Right cardiac atrium (tissue), 5 donors: ENCODE results near the gene C1orf53. TPM values are rescaled to one million over a fixed set of nuclear protein-coding genes. Genes with fewer than 3 reads are reported as not detected.

Source experiments
- ATAC-seq, 2 donors: fragments of 200-7000 bp; cut with Tn5 transposase; one replicate each; pipeline versions ENCODE4 v1.8.0 to v1.9.1; 2020; ENCODE audit warnings: moderate library complexity in 2 of 2, mild to moderate bottlenecking in 1 of 2
- DNase-seq, 3 donors: peaks; one replicate each; pipeline ENCODE4 v3.0.0-alpha.2; 2020
- H3K27ac ChIP-seq: one replicate; pipeline ENCODE4 v1.5.1; 2013; ENCODE audit warnings: mild to moderate bottlenecking, low read length, control low read depth, moderate library complexity
- H3K27me3 ChIP-seq: one replicate; pipeline ENCODE4 v1.6.1; 2013; ENCODE audit not compliant: control insufficient read depth, insufficient read depth
- H3K4me1 ChIP-seq: one replicate; pipeline ENCODE4 v1.6.1; 2013; ENCODE audit warnings: low read length; ENCODE audit not compliant: control insufficient read depth, insufficient read depth
- H3K4me3 ChIP-seq: one replicate; pipeline ENCODE4 v1.5.1; 2013; ENCODE audit warnings: low read length, control low read depth
- H3K9me3 ChIP-seq: one replicate; pipeline ENCODE4 v1.6.1; 2013; ENCODE audit warnings: low read length; ENCODE audit not compliant: control insufficient read depth
- WGBS: extraction: QIAGEN DNeasy Blood & Tissue Kit; methylation state at CpG from one replicate; pipeline ENCODE4 v1.1.7; 2013; 5-methylcytosine and 5-hydroxymethylcytosine counted together
- intact Hi-C, 4 donors: fragments of 100-400 bp; cut with DNase I; formaldehyde crosslinking; loops; one replicate each; pipeline versions ENCODE4 v1.11.0 to v1.14.0; 2022 to 2023
- polyA plus RNA-seq: library from polyadenylated mRNA; stranded (reverse); fragments of 200-250 nt; gene quantifications from one replicate; pipeline ENCODE4 v1.2.3, GENCODE V29; 2013
- total RNA-seq, 4 donors: library from RNA; stranded (reverse); fragmentation: NEBNext Ultra II Directional; extraction: Animal tissue kit (Norgen Biotek cat#: 25700); gene quantifications; one replicate each; pipeline ENCODE4 v1.2.1, GENCODE V29; 2021
- donor health status: healthy with polysubstance abuse.
- donor health status: DM: no; HTN: yes; CAD: no.
- donor health status: DM: no; HTN: no; CAD: no.
- donor health status: DM: no; HTN: yes; CAD: no; lungs with severe emphysema.
- donor health status: DM: yes; HTN: yes; CAD: no.

The C1orf53 gene
- total and polyA plus RNA-seq, 5 donors: 4.0 to 12.7 (median 7.5) TPM

- 50% methylated on average over 3 of the region's 3 CpGs for WGBS
These were observed 5.6 kb downstream of the C1orf53 start for GRCh38 chr1:197907846-197908616.

GRCh38 chr1:197908716-197909220 lies 6.3 kb downstream of the C1orf53 start:
- 11% methylated on average over 14 of the region's 14 CpGs for WGBS
- no peak for ATAC-seq
- DNase-seq: no peak

More at GRCh38 chr1:197907846-197908616, 5.6 kb downstream of the C1orf53 start:
- intact Hi-C loops: no loop called here
- Histone ChIP-seq H3K27ac (no peak overlapping the region), H3K4me1 (peaks cover 5% of the 10 kb centered on the region), H3K9me3 (no peaks in the 10 kb centered on the region), H3K4me3 (no peak overlapping the region), H3K27me3 (peaks cover 4% of the 10 kb centered on the region)
- DNase-seq (peak in 1 of 3 donors; percentile 3), ATAC-seq (no peak)

GRCh38 chr1:197909384-197909783 lies 7.0 kb downstream of the C1orf53 start:
- peak in 1 of 3 donors; percentile 11 for DNase-seq
- Histone ChIP-seq H3K4me3 (no peak overlapping the region), H3K27me3 (peaks cover 4% of the 10 kb centered on the region), H3K9me3 (no peaks in the 10 kb centered on the region), H3K4me1 (peaks cover 10% of the 10 kb centered on the region), H3K27ac (no peak overlapping the region)
- intact Hi-C loops: no loop called here
- 20% methylated on average over 8 of the region's 8 CpGs for WGBS
- no peak for ATAC-seq

More at GRCh38 chr1:197908716-197909220, 6.3 kb downstream of the C1orf53 start:
- intact Hi-C loops: no loop called here
- Histone ChIP-seq H3K9me3 (no peaks in the 10 kb centered on the region), H3K4me3 (no peak overlapping the region), H3K4me1 (peaks cover 10% of the 10 kb centered on the region), H3K27ac (no peak overlapping the region), H3K27me3 (peaks cover 4% of the 10 kb centered on the region)

GRCh38 chr1:197910120-197910991 lies 7.9 kb downstream of the C1orf53 start:
- 7% methylated on average over 37 of the region's 37 CpGs for WGBS

GRCh38 chr1:197911111-197911856 lies 8.9 kb downstream of the C1orf53 start:
- 2% methylated on average over 47 of the region's 47 CpGs for whole genome bisulfite sequencing
- DNase-seq: peak in 1 of 3 donors; percentile 45

More at GRCh38 chr1:197910120-197910991, 7.9 kb downstream of the C1orf53 start:
- Histone ChIP-seq H3K27me3 (peaks cover 4% of the 10 kb centered on the region), H3K4me1 (peaks cover 10% of the 10 kb centered on the region), H3K9me3 (no peaks in the 10 kb centered on the region), H3K4me3 (peak overlapping the region; percentile 32), H3K27ac (no peak overlapping the region)
- intact Hi-C loops: loop anchor here in 2 of 4 donors (10.0 kb wide), 1 partner anchor 296 kb away; no protein-coding TSS in a partner anchor
- ATAC-seq: no peak
- peak in 1 of 3 donors; percentile 9 for DNase-seq

GRCh38 chr1:197911857-197912696 lies 9.6 kb downstream of the C1orf53 start:
- 2% methylated on average over 46 of the region's 46 CpGs for WGBS
- DNase-seq (peak in 1 of 3 donors; percentile 41), ATAC-seq (no peak)
- Histone ChIP-seq H3K9me3 (no peaks in the 10 kb centered on the region), H3K4me3 (peak overlapping the region; percentile 35), H3K27me3 (peaks cover 4% of the 10 kb centered on the region), H3K27ac (no peak overlapping the region), H3K4me1 (peaks cover 10% of the 10 kb centered on the region)
- intact Hi-C loops: loop anchor here in 2 of 4 donors (10.0 kb wide), 1 partner anchor 297 kb away; no protein-coding TSS in a partner anchor

More at GRCh38 chr1:197911111-197911856, 8.9 kb downstream of the C1orf53 start:
- ATAC-seq: peak in 1 of 2 donors; percentile 18
- Histone ChIP-seq H3K27me3 (peaks cover 4% of the 10 kb centered on the region), H3K27ac (no peak overlapping the region), H3K4me3 (peak overlapping the region; percentile 32), H3K9me3 (no peaks in the 10 kb centered on the region), H3K4me1 (peaks cover 10% of the 10 kb centered on the region)
- intact Hi-C loops: loop anchor here in 2 of 4 donors (10.0 kb wide), 1 partner anchor 296 kb away; no protein-coding TSS in a partner anchor

GRCh38 chr1:197912739-197913494 lies 10.5 kb downstream of the C1orf53 start:
- H3K4me3 ChIP-seq: peak overlapping the region; percentile 35
- H3K27me3 ChIP-seq: peaks cover 4% of the 10 kb centered on the region
- intact Hi-C loops: loop anchor here in 2 of 4 donors (10.0 kb wide), 1 partner anchor 298 kb away; no protein-coding TSS in a partner anchor
- ATAC-seq (no peak), DNase-seq (peak in 1 of 3 donors; percentile 10)
- H3K9me3 ChIP-seq: no peaks in the 10 kb centered on the region
- WGBS: 8% methylated on average over 32 of the region's 32 CpGs
- peaks cover 14% of the 10 kb centered on the region for H3K4me1 ChIP-seq
- no peak overlapping the region for H3K27ac ChIP-seq

- DNase-seq: peak in 1 of 3 donors; percentile 4
- no peak for ATAC-seq
- H3K4me1 ChIP-seq: peaks cover 14% of the 10 kb centered on the region
- 31% methylated on average over 26 of the region's 26 CpGs for WGBS
- H3K27ac ChIP-seq: no peak overlapping the region
- H3K9me3 ChIP-seq: no peaks in the 10 kb centered on the region
- intact Hi-C loops: loop anchor here in 2 of 4 donors (10.0 kb wide), 1 partner anchor 299 kb away; no protein-coding TSS in a partner anchor
- H3K4me3 ChIP-seq: no peak overlapping the region
- H3K27me3 ChIP-seq: peaks cover 4% of the 10 kb centered on the region
These were observed 11.3 kb downstream of the C1orf53 start for GRCh38 chr1:197913495-197914276.
